Uterus (tissue), 2 donors: Measurements from ENCODE around the gene CPLX1.

Experiments used
- CTCF ChIP-seq, 4 experiments: fragments of 200-600 bp in 2 of 4; fragments of 450-650 bp in 2 of 4; sonication (generic) in 2 of 4; IDR thresholded peaks; one replicate each; pipeline ENCODE4 v1.5.1; 2016 to 2019; ENCODE audit warnings: antibody characterized with exemption in 4 of 4, mild to moderate bottlenecking in 2 of 4, moderate library complexity in 1 of 4
- POLR2A ChIP-seq, 2 donors: fragments of 450-650 bp; IDR thresholded peaks; one replicate each; pipeline ENCODE4 v1.6.1; 2016; ENCODE audit warnings: antibody characterized with exemption in 2 of 2, mild to moderate bottlenecking in 1 of 2, moderate library complexity in 1 of 2

- no peak for TF ChIP-seq CTCF (IDR thresholded peaks at IDR 0.05)
- TF ChIP-seq POLR2A (IDR thresholded peaks at IDR 0.05), result no peak
These were observed 4.1 kb upstream of the CPLX1 start for GRCh38 chr4:829761-830600.
